GM12873 (cell line): ENCODE measurements around the gene FSTL4.

Source experiments
- TF ChIP-seq, protein P1 (sequence below): IDR thresholded peaks from 2 replicates; pipeline ENCODE4 v1.5.1; 2012; ENCODE audit warnings: low read depth, mild to moderate bottlenecking, moderate library complexity, low read length, control low read depth; ENCODE audit not compliant: insufficient read depth; ENCODE audit errors: missing control alignments

FSTL4 gene

DNA sequence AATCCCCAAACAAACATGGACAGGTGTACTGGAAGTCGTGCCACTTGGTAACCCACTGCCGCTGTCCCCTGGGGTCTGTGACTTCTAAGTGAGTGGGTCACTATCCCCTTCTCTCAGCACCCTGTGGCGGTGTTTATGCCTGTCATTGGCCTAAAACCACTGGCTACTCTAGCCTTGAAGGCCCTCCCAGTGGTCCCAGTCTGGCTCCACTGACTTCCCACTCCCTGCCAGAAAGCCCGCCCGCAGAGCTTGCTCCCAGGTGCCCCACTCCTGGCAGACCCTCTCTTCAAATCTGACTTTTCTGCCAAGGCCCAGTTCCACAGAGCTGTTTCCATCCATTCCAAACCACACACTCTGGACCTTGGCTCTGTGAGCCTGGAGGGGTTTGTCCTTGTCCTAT, 286.0 kb downstream of the FSTL4 start:
- TF ChIP-seq, protein P1, sequence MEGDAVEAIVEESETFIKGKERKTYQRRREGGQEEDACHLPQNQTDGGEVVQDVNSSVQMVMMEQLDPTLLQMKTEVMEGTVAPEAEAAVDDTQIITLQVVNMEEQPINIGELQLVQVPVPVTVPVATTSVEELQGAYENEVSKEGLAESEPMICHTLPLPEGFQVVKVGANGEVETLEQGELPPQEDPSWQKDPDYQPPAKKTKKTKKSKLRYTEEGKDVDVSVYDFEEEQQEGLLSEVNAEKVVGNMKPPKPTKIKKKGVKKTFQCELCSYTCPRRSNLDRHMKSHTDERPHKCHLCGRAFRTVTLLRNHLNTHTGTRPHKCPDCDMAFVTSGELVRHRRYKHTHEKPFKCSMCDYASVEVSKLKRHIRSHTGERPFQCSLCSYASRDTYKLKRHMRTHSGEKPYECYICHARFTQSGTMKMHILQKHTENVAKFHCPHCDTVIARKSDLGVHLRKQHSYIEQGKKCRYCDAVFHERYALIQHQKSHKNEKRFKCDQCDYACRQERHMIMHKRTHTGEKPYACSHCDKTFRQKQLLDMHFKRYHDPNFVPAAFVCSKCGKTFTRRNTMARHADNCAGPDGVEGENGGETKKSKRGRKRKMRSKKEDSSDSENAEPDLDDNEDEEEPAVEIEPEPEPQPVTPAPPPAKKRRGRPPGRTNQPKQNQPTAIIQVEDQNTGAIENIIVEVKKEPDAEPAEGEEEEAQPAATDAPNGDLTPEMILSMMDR = no peak

DNA sequence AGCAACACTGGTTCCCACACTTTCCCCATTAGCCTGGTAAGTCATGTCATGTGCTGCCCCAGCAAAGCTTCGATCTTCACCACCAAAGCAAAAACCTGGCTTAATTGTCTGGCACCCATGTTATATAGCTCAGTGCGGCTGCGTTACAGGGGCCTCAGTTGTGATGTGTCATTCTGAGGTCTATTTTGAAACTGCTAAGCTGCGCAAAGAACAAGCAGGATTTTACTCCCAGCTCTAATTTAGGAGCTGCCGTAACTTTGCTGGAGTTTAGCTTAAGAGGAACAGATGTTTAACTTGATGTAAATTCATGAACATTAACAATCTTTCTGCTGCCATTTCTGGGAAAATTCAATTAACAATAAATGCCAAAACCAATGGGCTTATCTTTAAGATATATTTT, 286.5 kb downstream of the FSTL4 start:
- TF ChIP-seq, protein P1 = no peak

DNA sequence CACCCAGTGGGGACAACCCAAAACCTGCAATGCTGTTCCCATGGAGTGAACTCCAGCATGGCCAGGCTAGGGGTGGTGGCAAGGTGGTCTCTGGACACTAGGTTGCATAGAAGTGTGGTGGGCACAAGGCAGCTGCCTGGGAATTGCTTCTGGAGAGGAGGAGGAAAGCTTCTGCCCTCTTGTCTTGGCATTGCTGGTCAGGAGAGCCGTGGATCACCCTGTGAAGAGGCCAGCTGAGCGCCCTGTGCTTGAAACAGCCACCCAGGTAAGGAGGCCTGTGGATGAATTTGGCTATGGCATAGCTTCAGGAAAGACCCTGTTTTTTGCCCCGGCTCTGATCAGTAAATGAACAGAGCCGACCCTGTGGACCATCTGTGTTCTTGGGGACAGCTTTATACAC, 287.4 kb downstream of the FSTL4 start:
- TF ChIP-seq, protein P1 = no peak

DNA sequence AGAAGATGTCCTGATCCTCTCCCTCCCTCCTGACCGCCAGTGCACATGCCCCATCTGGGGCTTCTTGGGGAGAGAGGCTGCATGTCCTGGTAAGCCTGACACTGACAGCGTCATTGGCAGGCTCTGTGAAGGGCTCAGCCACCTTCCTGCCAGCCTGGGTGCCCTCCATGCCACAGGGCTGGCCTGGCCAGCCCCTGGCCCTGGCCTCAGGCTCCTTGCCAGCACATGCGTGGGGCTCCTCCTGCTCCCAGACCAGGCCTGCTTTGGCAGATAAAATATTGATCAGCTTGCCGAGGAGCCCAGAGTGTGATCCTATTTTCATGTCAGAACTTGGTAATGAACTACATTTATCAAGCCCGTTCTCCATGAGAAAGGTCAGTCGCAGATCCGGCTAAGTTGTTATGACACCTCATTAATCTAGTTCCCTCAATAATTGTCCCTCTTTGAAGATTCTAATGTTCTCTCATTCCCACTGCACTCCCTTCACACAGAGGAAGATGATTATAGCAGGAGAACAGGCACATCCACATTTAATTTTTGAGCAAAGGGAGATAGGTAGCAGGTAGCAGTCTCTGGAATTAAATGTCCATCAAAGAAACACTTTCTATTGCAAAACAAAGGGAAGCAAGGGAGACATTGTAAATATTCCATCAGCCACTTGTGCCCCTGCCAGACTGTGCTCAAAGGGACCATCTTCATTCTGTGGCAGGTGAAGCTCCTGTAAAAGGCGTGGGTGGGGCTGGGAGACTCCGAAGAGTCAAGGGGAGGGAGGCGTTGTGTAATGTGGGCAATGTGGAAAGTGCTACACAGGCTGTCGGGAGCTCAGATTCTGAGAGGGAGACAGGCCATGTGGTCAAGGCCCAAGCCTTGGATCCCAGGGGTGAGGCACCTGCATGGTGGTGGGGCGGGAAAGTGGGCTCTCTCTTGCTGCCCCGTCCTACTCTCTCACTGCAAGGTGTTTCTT, 288.6 kb downstream of the FSTL4 start:
- TF ChIP-seq, protein P1 = no peak

DNA sequence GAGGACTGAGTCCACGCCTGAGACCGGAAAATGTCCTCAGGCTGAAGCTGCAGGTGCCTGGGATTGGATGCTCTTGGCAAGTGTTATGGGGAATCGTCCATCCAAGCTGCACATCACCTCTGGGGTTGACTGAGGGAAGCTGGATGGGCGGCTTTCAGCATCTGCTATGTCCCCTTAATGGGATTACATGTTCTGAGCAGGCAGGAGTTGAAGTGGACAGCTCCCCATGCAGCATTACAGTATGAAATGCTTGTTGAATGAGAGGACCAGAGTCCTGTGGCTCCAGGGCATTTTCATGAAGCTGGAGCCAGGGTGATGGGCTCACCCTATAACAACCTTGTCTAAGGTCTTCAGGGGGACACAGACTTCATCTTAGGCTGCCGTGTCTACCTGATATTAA, 289.6 kb downstream of the FSTL4 start:
- TF ChIP-seq, protein P1 = no peak

DNA sequence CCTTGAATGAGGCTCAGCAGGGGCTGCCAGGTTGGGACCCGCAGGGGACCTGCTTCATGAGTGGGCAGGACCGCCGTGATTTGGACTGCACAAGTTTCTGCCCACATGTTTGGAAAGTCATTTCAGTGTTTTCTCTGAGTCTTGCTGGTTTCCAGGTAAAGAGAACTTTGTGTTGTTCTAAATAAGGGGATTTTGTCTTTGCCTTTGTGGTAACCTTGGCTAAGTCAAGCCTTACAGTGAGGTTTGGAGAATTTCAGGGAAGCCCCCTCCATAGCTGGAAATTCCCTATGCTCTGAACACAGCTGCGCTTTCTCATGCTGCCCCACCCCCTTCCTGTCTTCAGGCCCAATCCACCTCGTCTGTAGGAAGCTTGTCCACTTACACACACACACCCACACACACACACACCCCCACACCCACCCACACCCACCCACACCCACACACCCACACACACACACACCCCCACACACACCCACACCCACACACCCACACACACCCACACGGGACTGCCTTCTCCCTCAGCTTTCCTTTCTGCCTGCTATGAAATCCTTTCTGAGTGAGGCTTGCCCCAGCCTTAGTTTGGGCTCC, 290.4 kb downstream of the FSTL4 start:
- TF ChIP-seq, protein P1 = no peak

DNA sequence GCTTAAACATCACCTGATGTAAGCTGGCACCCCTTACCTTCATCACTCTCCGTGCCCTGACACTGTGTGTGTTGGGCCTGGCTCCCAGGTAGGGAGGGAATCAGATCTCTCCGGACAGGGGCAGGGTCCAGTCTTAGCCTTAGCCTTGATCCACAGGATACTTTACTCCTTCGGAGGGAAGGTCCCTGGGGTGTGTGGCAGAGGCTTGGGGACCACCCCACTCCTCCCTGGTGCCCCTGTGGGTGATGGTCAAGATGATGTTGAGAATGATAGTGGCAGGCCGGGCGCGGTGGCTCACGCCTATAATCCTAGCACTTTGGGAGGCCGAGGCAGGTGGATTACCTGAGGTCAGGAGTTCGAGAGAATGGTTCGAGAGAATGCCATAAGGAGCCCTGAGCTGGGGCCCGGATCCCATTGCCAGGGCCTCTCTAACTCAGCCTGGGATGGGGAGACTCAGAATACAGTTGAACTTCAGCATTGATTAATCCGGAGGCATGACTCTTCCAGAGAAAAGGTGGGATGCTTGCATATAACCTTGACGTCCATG, 291.0 kb downstream of the FSTL4 start:
- TF ChIP-seq, protein P1 = no peak
